ENCODE data around the gene MYO3B.

DNA sequence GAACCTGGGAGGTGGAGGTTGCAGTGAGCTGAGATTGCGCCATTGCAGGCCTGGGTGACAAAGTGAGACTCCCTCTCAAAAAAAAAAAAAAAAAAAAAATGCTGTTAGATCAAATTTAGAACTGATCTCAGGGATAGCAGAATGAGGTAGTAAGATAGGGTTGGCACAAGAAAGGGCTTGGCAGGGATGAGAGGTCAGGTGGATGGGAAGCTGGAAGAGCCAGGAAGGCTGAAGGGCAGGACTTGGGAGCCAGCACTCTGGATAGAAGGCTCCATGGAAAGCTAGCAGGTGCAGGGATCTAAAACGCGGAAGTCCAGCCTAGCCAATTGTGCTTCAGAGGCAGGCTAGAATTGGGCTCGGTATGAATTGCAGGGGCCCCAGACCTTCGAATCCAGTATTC lies 286.3 kb downstream of the MYO3B start:
- TF ChIP-seq RNF2 (IDR thresholded peaks at IDR 0.05; ENCODE audit: borderline replicate concordance, low read depth) (no peak), POLR2A (IDR thresholded peaks at IDR 0.05; ENCODE audit: low read length) (no peak), RCOR1 (IDR thresholded peaks at IDR 0.05; ENCODE audit: low read depth, low read length) (no peak), PHF8 (IDR thresholded peaks at IDR 0.05; ENCODE audit: borderline replicate concordance, low read depth) (no peak)
- TF ChIP-seq, protein P1, sequence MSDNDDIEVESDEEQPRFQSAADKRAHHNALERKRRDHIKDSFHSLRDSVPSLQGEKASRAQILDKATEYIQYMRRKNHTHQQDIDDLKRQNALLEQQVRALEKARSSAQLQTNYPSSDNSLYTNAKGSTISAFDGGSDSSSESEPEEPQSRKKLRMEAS (IDR thresholded peaks at IDR 0.05): no peak
- TF ChIP-seq, protein P2, sequence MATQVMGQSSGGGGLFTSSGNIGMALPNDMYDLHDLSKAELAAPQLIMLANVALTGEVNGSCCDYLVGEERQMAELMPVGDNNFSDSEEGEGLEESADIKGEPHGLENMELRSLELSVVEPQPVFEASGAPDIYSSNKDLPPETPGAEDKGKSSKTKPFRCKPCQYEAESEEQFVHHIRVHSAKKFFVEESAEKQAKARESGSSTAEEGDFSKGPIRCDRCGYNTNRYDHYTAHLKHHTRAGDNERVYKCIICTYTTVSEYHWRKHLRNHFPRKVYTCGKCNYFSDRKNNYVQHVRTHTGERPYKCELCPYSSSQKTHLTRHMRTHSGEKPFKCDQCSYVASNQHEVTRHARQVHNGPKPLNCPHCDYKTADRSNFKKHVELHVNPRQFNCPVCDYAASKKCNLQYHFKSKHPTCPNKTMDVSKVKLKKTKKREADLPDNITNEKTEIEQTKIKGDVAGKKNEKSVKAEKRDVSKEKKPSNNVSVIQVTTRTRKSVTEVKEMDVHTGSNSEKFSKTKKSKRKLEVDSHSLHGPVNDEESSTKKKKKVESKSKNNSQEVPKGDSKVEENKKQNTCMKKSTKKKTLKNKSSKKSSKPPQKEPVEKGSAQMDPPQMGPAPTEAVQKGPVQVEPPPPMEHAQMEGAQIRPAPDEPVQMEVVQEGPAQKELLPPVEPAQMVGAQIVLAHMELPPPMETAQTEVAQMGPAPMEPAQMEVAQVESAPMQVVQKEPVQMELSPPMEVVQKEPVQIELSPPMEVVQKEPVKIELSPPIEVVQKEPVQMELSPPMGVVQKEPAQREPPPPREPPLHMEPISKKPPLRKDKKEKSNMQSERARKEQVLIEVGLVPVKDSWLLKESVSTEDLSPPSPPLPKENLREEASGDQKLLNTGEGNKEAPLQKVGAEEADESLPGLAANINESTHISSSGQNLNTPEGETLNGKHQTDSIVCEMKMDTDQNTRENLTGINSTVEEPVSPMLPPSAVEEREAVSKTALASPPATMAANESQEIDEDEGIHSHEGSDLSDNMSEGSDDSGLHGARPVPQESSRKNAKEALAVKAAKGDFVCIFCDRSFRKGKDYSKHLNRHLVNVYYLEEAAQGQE (IDR thresholded peaks at IDR 0.05): no peak
